ENCODE measurements around the gene CNNM3. TPM values are rescaled to one million over a fixed set of nuclear protein-coding genes. Genes with fewer than 3 reads are reported as not detected.

Gene CNNM3
- total RNA-seq, 2 donors from 2014 or later = 4.2 to 7.9 TPM

GRCh38 chr2:96852667-96853066 lies 36.6 kb downstream of the CNNM3 start:
- peaks cover 0 to 14% of the 10 kb centered on the region in 2 donors for H3K4me1 ChIP-seq
- no peaks in the 10 kb centered on the region for H3K27me3 ChIP-seq
- no peak overlapping the region for H3K4me3 ChIP-seq
- no peaks in the 10 kb centered on the region for H3K9me3 ChIP-seq
- no peak for TF ChIP-seq CTCF (IDR thresholded peaks at IDR 0.05)
- DNase-seq (ENCODE audit: low spot score) = no peak
- peaks cover 25% of the 10 kb centered on the region for H3K36me3 ChIP-seq
- H3K27ac ChIP-seq = no peak overlapping the region

GRCh38 chr2:96853321-96853720 lies 37.3 kb downstream of the CNNM3 start:
- no peak for DNase-seq (ENCODE audit: low spot score)
- Histone ChIP-seq H3K4me3 (no peak overlapping the region), H3K27me3 (no peaks in the 10 kb centered on the region), H3K27ac (no peak overlapping the region), H3K9me3 (no peaks in the 10 kb centered on the region), H3K36me3 (peaks cover 25% of the 10 kb centered on the region), H3K4me1 (peaks cover 0 to 14% of the 10 kb centered on the region in 2 donors)
- no peak for TF ChIP-seq CTCF (IDR thresholded peaks at IDR 0.05)

- DNase-seq (ENCODE audit: low spot score) = no peak
- no peak for TF ChIP-seq CTCF (IDR thresholded peaks at IDR 0.05)
- Histone ChIP-seq H3K27ac (peak overlapping the region; percentile 79 to 86), H3K27me3 (no peaks in the 10 kb centered on the region), H3K36me3 (peaks cover 34% of the 10 kb centered on the region), H3K4me3 (peak overlapping the region; percentile 63 to 64), H3K4me1 (peaks cover 0 to 42% of the 10 kb centered on the region in 2 donors), H3K9me3 (no peaks in the 10 kb centered on the region)
Observed at GRCh38 chr2:96856776-96857666, 41.0 kb downstream of the CNNM3 start.

- Histone ChIP-seq H3K4me3 (peak within 1 kb of the TSS; percentile 63 to 64), H3K36me3 (peaks cover 35% of the 10 kb centered on the region), H3K4me1 (peaks cover 0 to 42% of the 10 kb centered on the region in 2 donors), H3K27ac (peak within 1 kb of the TSS; percentile 79 to 86), H3K9me3 (no peaks in the 10 kb centered on the region), H3K27me3 (no peaks in the 10 kb centered on the region)
- peak; percentile 70 to 93 for TF ChIP-seq CTCF (IDR thresholded peaks at IDR 0.05)
- peak; percentile 98 for DNase-seq (ENCODE audit: low spot score)
Observed at GRCh38 chr2:96857667-96858372, 41.8 kb downstream of the CNNM3 start, which contains the start of gene ANKRD39. ANKRD39 (minus strand) TSS chr2:96858016; CDS start chr2:96857987, 29 bp downstream.

- Histone ChIP-seq H3K4me3 (peak overlapping the region; percentile 37 to 64), H3K36me3 (peaks cover 39% of the 10 kb centered on the region), H3K4me1 (peaks cover 0 to 46% of the 10 kb centered on the region in 2 donors)
Observed at GRCh38 chr2:96859099-96859649, 43.1 kb downstream of the CNNM3 start.

More at GRCh38 chr2:96859099-96859649, 43.1 kb downstream of the CNNM3 start:
- Histone ChIP-seq H3K9me3 (no peaks in the 10 kb centered on the region), H3K27me3 (no peaks in the 10 kb centered on the region), H3K27ac (peak overlapping the region; percentile 69 to 79)
- no peak for DNase-seq (ENCODE audit: low spot score)
- no peak for TF ChIP-seq CTCF (IDR thresholded peaks at IDR 0.05)
